Measurements from ENCODE around the gene PPP1CA. TPM values are rescaled to one million over a fixed set of nuclear protein-coding genes. Genes with fewer than 3 reads are reported as not detected.
"Not testable (repeated sequence)": the region's sequence is repeated elsewhere in the genome, so short reads cannot be mapped to it uniquely, and the experiment has no call there.

Gene PPP1CA
- total and polyA plus RNA-seq, 2 donors, result 141 to 207 TPM

- Histone ChIP-seq H3K4me1 (ENCODE audit: control insufficient read depth in 2 of 2, insufficient read depth in 2 of 2, low read length in 2 of 2) (peaks cover 81 to 98% of the 10 kb centered on the region in 2 donors), H3K36me3 (ENCODE audit: control insufficient read depth in 2 of 2, insufficient read depth in 2 of 2, low read length in 1 of 2) (peaks cover 33 to 54% of the 10 kb centered on the region in 2 donors), H3K27ac (ENCODE audit: low read depth in 1 of 2, low read length in 1 of 2) (peak overlapping the region; percentile 98), H3K27me3 (ENCODE audit: control insufficient read depth in 2 of 2, insufficient read depth in 1 of 2, low read length in 1 of 2) (no peaks in the 10 kb centered on the region), H3K9me3 (ENCODE audit: control insufficient read depth in 2 of 2, insufficient read depth in 1 of 2, low read length in 1 of 2) (peaks cover 0 to 3% of the 10 kb centered on the region in 2 donors), H3K4me3 (ENCODE audit: low read length in 2 of 2) (peak overlapping the region; percentile 30 to 51)
- no peak for DNase-seq (ENCODE audit: low read depth in 6 of 9, low spot score in 9 of 9)
- WGBS, result 82% methylated on average over 12 of the region's 12 CpGs
Measured at GRCh38 chr11:67407688-67408163, 6.1 kb upstream of the PPP1CA start.

GRCh38 chr11:67406969-67407687, 5.5 kb upstream of the PPP1CA start:
- Histone ChIP-seq H3K9me3 (ENCODE audit: control insufficient read depth in 2 of 2, insufficient read depth in 1 of 2, low read length in 1 of 2) (no peaks in the 10 kb centered on the region), H3K4me3 (ENCODE audit: low read length in 2 of 2) (peak overlapping the region; percentile 30 to 51)
- no peak for DNase-seq (ENCODE audit: low read depth in 6 of 9, low spot score in 9 of 9)

GRCh38 chr11:67406420-67406968, 4.8 kb upstream of the PPP1CA start:
- Histone ChIP-seq H3K9me3 (ENCODE audit: control insufficient read depth in 2 of 2, insufficient read depth in 1 of 2, low read length in 1 of 2) (no peaks in the 10 kb centered on the region), H3K36me3 (ENCODE audit: control insufficient read depth in 2 of 2, insufficient read depth in 2 of 2, low read length in 1 of 2) (peaks cover 33 to 54% of the 10 kb centered on the region in 2 donors), H3K4me3 (ENCODE audit: low read length in 2 of 2) (peak overlapping the region; percentile 30 to 87), H3K4me1 (ENCODE audit: control insufficient read depth in 2 of 2, insufficient read depth in 2 of 2, low read length in 2 of 2) (peaks cover 76 to 95% of the 10 kb centered on the region in 2 donors), H3K27ac (ENCODE audit: low read depth in 1 of 2, low read length in 1 of 2) (peak overlapping the region; percentile 86 to 98), H3K27me3 (ENCODE audit: control insufficient read depth in 2 of 2, insufficient read depth in 1 of 2, low read length in 1 of 2) (no peaks in the 10 kb centered on the region)
- WGBS, result 91% methylated on average over 18 of the region's 18 CpGs
- DNase-seq (ENCODE audit: low read depth in 6 of 9, low spot score in 9 of 9), result no peak

More at GRCh38 chr11:67406969-67407687, 5.5 kb upstream of the PPP1CA start:
- peaks cover 81 to 98% of the 10 kb centered on the region in 2 donors for H3K4me1 ChIP-seq (ENCODE audit: control insufficient read depth in 2 of 2, insufficient read depth in 2 of 2, low read length in 2 of 2)
- H3K36me3 ChIP-seq (ENCODE audit: control insufficient read depth in 2 of 2, insufficient read depth in 2 of 2, low read length in 1 of 2), result peaks cover 33 to 54% of the 10 kb centered on the region in 2 donors
- no peaks in the 10 kb centered on the region for H3K27me3 ChIP-seq (ENCODE audit: control insufficient read depth in 2 of 2, insufficient read depth in 1 of 2, low read length in 1 of 2)
- 60% methylated on average over 12 of the region's 12 CpGs for WGBS
- H3K27ac ChIP-seq (ENCODE audit: low read depth in 1 of 2, low read length in 1 of 2), result peak overlapping the region; percentile 98

GRCh38 chr11:67405688-67406339, 4.2 kb upstream of the PPP1CA start:
- H3K27me3 ChIP-seq (ENCODE audit: control insufficient read depth in 2 of 2, insufficient read depth in 1 of 2, low read length in 1 of 2), result no peaks in the 10 kb centered on the region
- peak overlapping the region; percentile 86 to 98 for H3K27ac ChIP-seq (ENCODE audit: low read depth in 1 of 2, low read length in 1 of 2)
- 85% methylated on average over 9 of the region's 9 CpGs for WGBS
- peak overlapping the region; percentile 87 to 89 for H3K4me3 ChIP-seq (ENCODE audit: low read length in 2 of 2)
- peaks cover 33 to 54% of the 10 kb centered on the region in 2 donors for H3K36me3 ChIP-seq (ENCODE audit: control insufficient read depth in 2 of 2, insufficient read depth in 2 of 2, low read length in 1 of 2)
- H3K9me3 ChIP-seq (ENCODE audit: control insufficient read depth in 2 of 2, insufficient read depth in 1 of 2, low read length in 1 of 2), result peaks cover 0 to under 1% of the 10 kb centered on the region in 2 donors
- DNase-seq (ENCODE audit: low read depth in 6 of 9, low spot score in 9 of 9), result no peak
- peaks cover 70 to 90% of the 10 kb centered on the region in 2 donors for H3K4me1 ChIP-seq (ENCODE audit: control insufficient read depth in 2 of 2, insufficient read depth in 2 of 2, low read length in 2 of 2)

GRCh38 chr11:67405196-67405567, 3.5 kb upstream of the PPP1CA start:
- peak overlapping the region; percentile 87 to 89 for H3K4me3 ChIP-seq (ENCODE audit: low read length in 2 of 2)
- WGBS, result 94% methylated on average over 6 of the region's 6 CpGs
- H3K9me3 ChIP-seq (ENCODE audit: control insufficient read depth in 2 of 2, insufficient read depth in 1 of 2, low read length in 1 of 2), result peaks cover 0 to 5% of the 10 kb centered on the region in 2 donors
- H3K4me1 ChIP-seq (ENCODE audit: control insufficient read depth in 2 of 2, insufficient read depth in 2 of 2, low read length in 2 of 2), result peaks cover 70 to 90% of the 10 kb centered on the region in 2 donors
- H3K27ac ChIP-seq (ENCODE audit: low read depth in 1 of 2, low read length in 1 of 2), result peak overlapping the region; percentile 93 to 98
- H3K36me3 ChIP-seq (ENCODE audit: control insufficient read depth in 2 of 2, insufficient read depth in 2 of 2, low read length in 1 of 2), result peaks cover 36 to 55% of the 10 kb centered on the region in 2 donors
- no peak for DNase-seq (ENCODE audit: low read depth in 6 of 9, low spot score in 9 of 9)
- H3K27me3 ChIP-seq (ENCODE audit: control insufficient read depth in 2 of 2, insufficient read depth in 1 of 2, low read length in 1 of 2), result no peaks in the 10 kb centered on the region

- peak in 1 of 9 donors; percentile 67 for DNase-seq (ENCODE audit: low read depth in 6 of 9, low spot score in 9 of 9)
- 44% methylated on average over 13 of the region's 13 CpGs for WGBS
- H3K36me3 ChIP-seq (ENCODE audit: control insufficient read depth in 2 of 2, insufficient read depth in 2 of 2, low read length in 1 of 2), result peaks cover 35 to 53% of the 10 kb centered on the region in 2 donors
- H3K27ac ChIP-seq (ENCODE audit: low read depth in 1 of 2, low read length in 1 of 2), result peak overlapping the region; percentile 93 to 98
- H3K27me3 ChIP-seq (ENCODE audit: control insufficient read depth in 2 of 2, insufficient read depth in 1 of 2, low read length in 1 of 2), result no peaks in the 10 kb centered on the region
- H3K9me3 ChIP-seq (ENCODE audit: control insufficient read depth in 2 of 2, insufficient read depth in 1 of 2, low read length in 1 of 2), result peaks cover 0 to 5% of the 10 kb centered on the region in 2 donors
- peak overlapping the region; percentile 87 to 89 for H3K4me3 ChIP-seq (ENCODE audit: low read length in 2 of 2)
- peaks cover 67 to 89% of the 10 kb centered on the region in 2 donors for H3K4me1 ChIP-seq (ENCODE audit: control insufficient read depth in 2 of 2, insufficient read depth in 2 of 2, low read length in 2 of 2)
Measured at GRCh38 chr11:67404515-67405195, 3.0 kb upstream of the PPP1CA start.

- not testable (repeated sequence) for H3K9me3 ChIP-seq (ENCODE audit: control insufficient read depth in 2 of 2, insufficient read depth in 1 of 2, low read length in 1 of 2); H3K27me3 ChIP-seq (ENCODE audit: control insufficient read depth in 2 of 2, insufficient read depth in 1 of 2, low read length in 1 of 2)
- H3K27ac ChIP-seq (ENCODE audit: low read depth in 1 of 2, low read length in 1 of 2), result peak overlapping the region; percentile 93 to 98
- H3K4me3 ChIP-seq (ENCODE audit: low read length in 2 of 2), result peak overlapping the region in 1 of 2 donors; percentile 87
- peaks cover 48 to 62% of the 10 kb centered on the region in 2 donors for H3K36me3 ChIP-seq (ENCODE audit: control insufficient read depth in 2 of 2, insufficient read depth in 2 of 2, low read length in 1 of 2)
- DNase-seq (ENCODE audit: low read depth in 6 of 9, low spot score in 9 of 9), result peak in 1 of 9 donors; percentile 36
- 95% methylated on average over 9 of the region's 9 CpGs for WGBS
- H3K4me1 ChIP-seq (ENCODE audit: control insufficient read depth in 2 of 2, insufficient read depth in 2 of 2, low read length in 2 of 2), result peaks cover 54 to 82% of the 10 kb centered on the region in 2 donors
Measured at GRCh38 chr11:67403085-67403484, 1.4 kb upstream of the PPP1CA start.

GRCh38 chr11:67402192-67402839, 658 bp upstream of the PPP1CA start:
- H3K27me3 ChIP-seq (ENCODE audit: control insufficient read depth in 2 of 2, insufficient read depth in 1 of 2, low read length in 1 of 2); DNase-seq (ENCODE audit: low read depth in 6 of 9, low spot score in 9 of 9); H3K9me3 ChIP-seq (ENCODE audit: control insufficient read depth in 2 of 2, insufficient read depth in 1 of 2, low read length in 1 of 2): not testable (repeated sequence)
- H3K36me3 ChIP-seq (ENCODE audit: control insufficient read depth in 2 of 2, insufficient read depth in 2 of 2, low read length in 1 of 2), result peaks cover 50 to 62% of the 10 kb centered on the region in 2 donors
- peak overlapping the region; percentile 98 for H3K27ac ChIP-seq (ENCODE audit: low read depth in 1 of 2, low read length in 1 of 2)
- H3K4me1 ChIP-seq (ENCODE audit: control insufficient read depth in 2 of 2, insufficient read depth in 2 of 2, low read length in 2 of 2), result peaks cover 46 to 82% of the 10 kb centered on the region in 2 donors
- peak overlapping the region; percentile 35 to 84 for H3K4me3 ChIP-seq (ENCODE audit: low read length in 2 of 2)
- 63% methylated on average over 19 of the region's 19 CpGs for WGBS

Measured in thymus (tissue), 11 donors.